ENCODE measurements around the gene CMTM4. TPM values are rescaled to one million over a fixed set of nuclear protein-coding genes. Genes with fewer than 3 reads are reported as not detected.

CMTM4 gene
- total and polyA plus RNA-seq, 2 of the 4 experiments (the other 2 are of a cell fraction), result 9.0 to 14.5 TPM

DNA sequence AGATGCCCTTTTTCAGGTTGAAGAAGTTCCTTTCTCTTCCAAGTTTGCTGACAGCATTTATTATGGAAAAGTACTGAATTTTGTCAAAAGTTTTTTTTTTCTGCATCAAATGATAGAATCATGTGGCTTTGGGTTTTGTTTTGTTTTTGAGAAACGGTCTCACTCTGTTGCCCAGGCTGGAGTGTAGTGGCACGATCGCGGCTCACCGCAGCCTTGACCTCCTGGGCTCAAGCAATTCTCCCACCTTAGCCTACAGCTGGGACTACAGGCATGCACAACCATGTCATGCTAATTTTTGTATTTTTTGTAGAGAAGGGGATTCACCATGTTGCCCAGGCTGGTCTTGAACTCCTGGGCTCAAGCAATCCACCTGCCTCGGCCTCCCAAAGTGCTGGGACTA is 7.3 kb downstream of the CMTM4 start:
- WGBS, 2 experiments (ENCODE audit: extremely low coverage in 2 of 2, insufficient read length in 1 of 2), result 20% methylated on average over 1 of the region's 6 CpGs; no CpG with 5 or more reads in 1 of the 2 experiments
- no peak overlapping the region for H3K56ac ChIP-seq (ENCODE audit: extremely low read depth, insufficient read depth, low read length)
- no peak overlapping the region for H3K14ac ChIP-seq (replicated peaks; ENCODE audit: low read depth, low read length)
- no peak overlapping the region for H3K27ac ChIP-seq (ENCODE audit: insufficient read depth, low read length)
- H3K9me1 ChIP-seq (ENCODE audit: insufficient read depth, low read length), result no peaks in the 10 kb centered on the region
- peaks cover 0 to 14% of the 10 kb centered on the region in 2 experiments; a peak in 2 of 4 replicates for H3K79me1 ChIP-seq (ENCODE audit: low read depth in 1 of 2, low read length in 2 of 2)
- no peak overlapping the region for H3K4ac ChIP-seq (ENCODE audit: low read depth, low read length)
- H3K4me3 ChIP-seq (ENCODE audit: insufficient read depth, low read depth, low read length), result no peak overlapping the region
- H4K5ac ChIP-seq (ENCODE audit: low read depth, low read length), result no peak overlapping the region
- no TSS peak for BruUV-seq (replicated peaks)
- no peak overlapping the region for H2BK15ac ChIP-seq (ENCODE audit: low read depth, low read length)
- H3K36me3 ChIP-seq (ENCODE audit: control insufficient read depth, insufficient read depth, low read length), result no peaks in the 10 kb centered on the region
- ChIA-PET CTCF (interaction anchor here (0.7 kb wide), 1 partner anchor 66 kb away, joined by 4 read pairs; no protein-coding TSS in a partner anchor), POLR2A (ENCODE audit: unreplicated experiment) (no interaction called here)
- no peak overlapping the region for H3K18ac ChIP-seq (ENCODE audit: low read depth, low read length)
- H3K4me2 ChIP-seq (ENCODE audit: low read depth, low read length), result no peak overlapping the region
- ATAC-seq (ENCODE audit: low read depth) (no peak), DNase-seq (no peak)
- H4K20me1 ChIP-seq (ENCODE audit: insufficient read depth, low read length), result peaks cover 7% of the 10 kb centered on the region
- in situ Hi-C loops (cut with MboI; ENCODE audit: low sequenced_read_pairs) (no loop called here), dilution Hi-C loops (cut with HindIII; ENCODE audit: low sequenced_read_pairs, unreplicated experiment) (no loop called here), intact Hi-C loops (cut with micrococcal nuclease) (no loop called here)
- H3K4me1 ChIP-seq (ENCODE audit: control insufficient read depth, insufficient read depth, low read length), result peaks cover 2% of the 10 kb centered on the region; the same call in 1 of the 2 replicates
- no peak for TF ChIP-seq RCOR1 (IDR thresholded peaks at IDR 0.05; ENCODE audit: insufficient replicate concordance, low read length)
- TF ChIP-seq SMC3 (IDR thresholded peaks at IDR 0.05; ENCODE audit: low read depth, low read length), result no peak
- no peak for TF ChIP-seq ELK1 (IDR thresholded peaks at IDR 0.05; ENCODE audit: borderline replicate concordance, low read depth, low read length)
- TF ChIP-seq CEBPB (IDR thresholded peaks at IDR 0.05; ENCODE audit: low read depth, low read length), result no peak
- no peak for TF ChIP-seq POLR2A (IDR thresholded peaks at IDR 0.05; ENCODE audit: low read depth, low read length)
- TF ChIP-seq BHLHE40 (IDR thresholded peaks at IDR 0.05; ENCODE audit: low read depth, low read length), result no peak
- no peak for TF ChIP-seq MAZ (IDR thresholded peaks at IDR 0.05; ENCODE audit: borderline replicate concordance, low read depth, low read length)
- no peak for TF ChIP-seq USF2 (IDR thresholded peaks at IDR 0.05; ENCODE audit: low read depth, low read length)
- TF ChIP-seq MAFK (IDR thresholded peaks at IDR 0.05; ENCODE audit: low read depth, low read length), result no peak
- TF ChIP-seq MXI1 (IDR thresholded peaks at IDR 0.05; ENCODE audit: borderline replicate concordance, low read depth, low read length), result no peak
- no peak for TF ChIP-seq CHD1 (IDR thresholded peaks at IDR 0.05; ENCODE audit: low read depth, low read length)
- TF ChIP-seq NFE2L2 (IDR thresholded peaks at IDR 0.05; ENCODE audit: low read depth, low read length), result no peak
- no peak for TF ChIP-seq RAD21 (IDR thresholded peaks at IDR 0.05; ENCODE audit: low read length)
- no peak for TF ChIP-seq FOS (IDR thresholded peaks at IDR 0.05; ENCODE audit: low read depth, low read length)
- TF ChIP-seq, protein P1, sequence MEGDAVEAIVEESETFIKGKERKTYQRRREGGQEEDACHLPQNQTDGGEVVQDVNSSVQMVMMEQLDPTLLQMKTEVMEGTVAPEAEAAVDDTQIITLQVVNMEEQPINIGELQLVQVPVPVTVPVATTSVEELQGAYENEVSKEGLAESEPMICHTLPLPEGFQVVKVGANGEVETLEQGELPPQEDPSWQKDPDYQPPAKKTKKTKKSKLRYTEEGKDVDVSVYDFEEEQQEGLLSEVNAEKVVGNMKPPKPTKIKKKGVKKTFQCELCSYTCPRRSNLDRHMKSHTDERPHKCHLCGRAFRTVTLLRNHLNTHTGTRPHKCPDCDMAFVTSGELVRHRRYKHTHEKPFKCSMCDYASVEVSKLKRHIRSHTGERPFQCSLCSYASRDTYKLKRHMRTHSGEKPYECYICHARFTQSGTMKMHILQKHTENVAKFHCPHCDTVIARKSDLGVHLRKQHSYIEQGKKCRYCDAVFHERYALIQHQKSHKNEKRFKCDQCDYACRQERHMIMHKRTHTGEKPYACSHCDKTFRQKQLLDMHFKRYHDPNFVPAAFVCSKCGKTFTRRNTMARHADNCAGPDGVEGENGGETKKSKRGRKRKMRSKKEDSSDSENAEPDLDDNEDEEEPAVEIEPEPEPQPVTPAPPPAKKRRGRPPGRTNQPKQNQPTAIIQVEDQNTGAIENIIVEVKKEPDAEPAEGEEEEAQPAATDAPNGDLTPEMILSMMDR (conservative IDR thresholded peaks at IDR 0.05; ENCODE audit: low read depth, low read length), result no peak
- no peak for TF ChIP-seq RFX5 (IDR thresholded peaks at IDR 0.05; ENCODE audit: low read depth, low read length)
- no peak overlapping the region for H3K9ac ChIP-seq (ENCODE audit: low read depth, low read length)
- H2AK9ac ChIP-seq (replicated peaks; ENCODE audit: low read depth, low read length, poor library complexity), result no peak overlapping the region
- H2BK120ac ChIP-seq (ENCODE audit: low read depth, low read length), result no peak overlapping the region
- no peak overlapping the region for H2BK20ac ChIP-seq (ENCODE audit: low read depth, low read length)
- H4K91ac ChIP-seq (ENCODE audit: insufficient read depth, low read depth, low read length), result no peak overlapping the region
- H3K23ac ChIP-seq (ENCODE audit: low read depth, low read length), result no peak overlapping the region
- no peak overlapping the region for H2BK5ac ChIP-seq (ENCODE audit: low read depth, low read length, poor library complexity, severe bottlenecking)
- no peaks in the 10 kb centered on the region for H3K27me3 ChIP-seq (ENCODE audit: control insufficient read depth, insufficient read depth, low read length)
- no peak overlapping the region for H4K8ac ChIP-seq (ENCODE audit: low read depth in 2 of 2, low read length in 2 of 2)
- no peak overlapping the region for H2AK5ac ChIP-seq (ENCODE audit: low read depth, low read length)
- no peaks in the 10 kb centered on the region for H3K9me3 ChIP-seq (ENCODE audit: control insufficient read depth, insufficient read depth, low read length)
- H2AFZ ChIP-seq (replicated peaks; ENCODE audit: low read length, poor library complexity), result no peak overlapping the region

Data from IMR-90 (cell line).